SH-SY5Y (cell line): Measurements from ENCODE around the gene SPATA6L.

Experiments
- GATA2 ChIP-seq: IDR thresholded peaks from 2 replicates; pipeline ENCODE4 v1.6.1; 2011; ENCODE audit warnings: mild to moderate bottlenecking, low read depth, low read length
- GATA3 ChIP-seq: IDR thresholded peaks from 2 replicates; pipeline ENCODE4 v1.6.1; 2011; ENCODE audit warnings: low read depth, mild to moderate bottlenecking, low read length, moderate library complexity

GRCh38 chr9:4662108-4662988 lies 3.9 kb downstream of the SPATA6L start, which contains the start of gene PLPP6:
- TF ChIP-seq GATA3 (no peak), GATA2 (no peak)
